Caco-2 (cell line): ENCODE results near the gene PTH1R. TPM values are rescaled to one million over a fixed set of nuclear protein-coding genes. Genes with fewer than 3 reads are reported as not detected.

Experiments
- BruUV-seq: library from RNA; stranded (reverse); fragments of 400-500 nt; replicated peaks from 2 replicates; lab custom pipeline; 2021; lab: Mats Ljungman, UMichigan
- CTCF ChIA-PET: fragments of 300-600 bp; sonication (Branson Sonifier 250); formaldehyde crosslinking; loops from one replicate; lab custom pipeline; 2022; ENCODE audit warnings: antibody characterized with exemption; lab: Charles Lee
- POLR2A ChIA-PET: fragments of 300-600 bp; sonication (Branson Sonifier 250); formaldehyde crosslinking; loops from one replicate; lab custom pipeline; 2022; ENCODE audit warnings: antibody characterized with exemption; lab: Charles Lee
- DNase-seq, 2 experiments: peaks; one replicate each; pipeline versions ENCODE4 v3.0.0 to v3.0.0-alpha.2; 2020 to 2022
- H3K27me3 ChIP-seq: replicated peaks from 2 replicates; pipeline ENCODE4 v1.6.0; 2011; ENCODE audit warnings: low read length; ENCODE audit not compliant: control insufficient read depth, insufficient read depth
- H3K36me3 ChIP-seq: 2 replicates; pipeline ENCODE4 v1.5.1; 2011; ENCODE audit warnings: low read length; ENCODE audit not compliant: control insufficient read depth, insufficient read depth
- H3K4me1 ChIP-seq: fragments of 250-450 bp; sonication (Bioruptor Pico); 2 replicates; pipeline ENCODE4 v1.5.1; 2020; ENCODE audit warnings: mild to moderate bottlenecking
- H3K4me3 ChIP-seq: 2 replicates; pipeline ENCODE4 v1.5.1; 2011; ENCODE audit warnings: low read depth, mild to moderate bottlenecking, control low read depth, low read length
- H3K9me3 ChIP-seq: fragments of 250-450 bp; sonication (Bioruptor Pico); 2 replicates; pipeline ENCODE4 v1.5.1; 2020; ENCODE audit warnings: mild to moderate bottlenecking, moderate library complexity
- H3K27ac Mint-ChIP-seq: one replicate; pipeline ENCODE4 v1.8.0; 2022; ENCODE audit warnings: mixed read lengths; ENCODE audit not compliant: unreplicated experiment
- H3K27me3 Mint-ChIP-seq: one replicate; pipeline ENCODE4 v1.8.0; 2022; ENCODE audit warnings: mixed read lengths; ENCODE audit not compliant: insufficient read depth, unreplicated experiment
- H3K36me3 Mint-ChIP-seq: one replicate; pipeline ENCODE4 v1.8.0; 2022; ENCODE audit warnings: mild to moderate bottlenecking, mixed read lengths; ENCODE audit not compliant: insufficient read depth, unreplicated experiment
- H3K4me1 Mint-ChIP-seq: one replicate; pipeline ENCODE4 v1.8.0; 2022; ENCODE audit warnings: low read depth, mixed read lengths; ENCODE audit not compliant: unreplicated experiment
- H3K4me3 Mint-ChIP-seq: one replicate; pipeline ENCODE4 v1.8.0; 2022; ENCODE audit warnings: mild to moderate bottlenecking, moderate library complexity, mixed read lengths; ENCODE audit not compliant: unreplicated experiment
- H3K9me3 Mint-ChIP-seq: one replicate; pipeline ENCODE4 v1.8.0; 2022; ENCODE audit warnings: mixed read lengths; ENCODE audit not compliant: unreplicated experiment
- CTCF ChIP-seq, 2 experiments: fragments of 200-600 bp in 1 of 2; IDR thresholded peaks; 1 replicate in 1 of 2; 2 replicates in 1 of 2; pipeline versions ENCODE4 v1.5.1 to v1.8.0; 2011 to 2022; ENCODE audit warnings: antibody characterized with exemption in 1 of 2, control low read depth in 1 of 2, inconsistent platforms in 1 of 2, low read depth in 1 of 2, low read length in 1 of 2, mild to moderate bottlenecking in 1 of 2, moderate library complexity in 1 of 2; ENCODE audit not compliant: insufficient read depth in 1 of 2, severe bottlenecking in 1 of 2, unreplicated experiment in 1 of 2
- intact Hi-C: fragments of 100-400 bp; cut with micrococcal nuclease; formaldehyde crosslinking; loops from one replicate; pipeline ENCODE4 v1.10.0; 2022; ENCODE audit not compliant: unreplicated experiment
- total RNA-seq: library from RNA; stranded (reverse); gene quantifications from 2 replicates; pipeline ENCODE4 v1.2.3, GENCODE V29; 2022

PTH1R gene
- total RNA-seq, 1 experiment from 2014 or later, result 5.1 TPM

DNA sequence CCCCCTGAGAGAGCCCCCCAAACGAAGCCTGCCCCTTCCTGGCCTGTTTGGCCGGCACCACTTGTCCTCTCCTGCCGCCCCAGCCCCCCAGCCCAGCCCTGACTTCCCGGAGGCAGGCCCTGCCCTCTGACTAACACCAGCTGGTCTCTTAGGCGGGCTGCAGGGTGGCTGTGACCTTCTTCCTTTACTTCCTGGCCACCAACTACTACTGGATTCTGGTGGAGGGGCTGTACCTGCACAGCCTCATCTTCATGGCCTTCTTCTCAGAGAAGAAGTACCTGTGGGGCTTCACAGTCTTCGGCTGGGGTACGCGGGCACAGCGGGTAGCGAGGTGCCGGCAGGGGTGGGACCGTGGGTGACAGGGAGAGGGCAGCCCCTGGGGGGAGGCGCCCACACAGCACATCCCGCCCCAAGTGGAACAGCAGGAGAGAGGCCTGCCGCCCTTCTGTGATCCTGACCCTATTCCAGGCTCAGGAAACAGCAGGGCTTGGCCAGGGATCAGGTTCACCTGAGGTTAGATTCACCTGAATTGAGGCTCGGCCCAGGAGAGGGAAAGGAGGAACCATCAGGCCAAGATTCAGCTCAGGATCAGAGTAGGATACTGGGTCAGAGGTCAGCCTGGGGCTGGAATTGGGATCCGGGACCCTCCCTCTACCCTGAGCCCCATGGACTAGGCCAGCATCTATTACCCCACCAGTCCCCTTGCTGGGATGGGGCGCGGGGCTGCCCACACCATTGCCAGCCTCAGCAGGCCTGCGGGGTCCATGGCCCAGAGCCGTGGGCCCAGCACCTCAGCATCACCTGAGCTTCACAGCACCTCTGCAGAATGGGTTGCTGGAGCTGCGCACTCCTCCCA is 21.9 kb downstream of the PTH1R start:
- H3K27me3 ChIP-seq, result no peaks in the 10 kb centered on the region
- H3K9me3 Mint-ChIP-seq, result no peaks in the 10 kb centered on the region
- no peaks in the 10 kb centered on the region for H3K36me3 ChIP-seq
- H3K27me3 Mint-ChIP-seq, result no peaks in the 10 kb centered on the region
- no peak for DNase-seq
- no peak overlapping the region for H3K4me3 ChIP-seq
- no peaks in the 10 kb centered on the region for H3K4me1 Mint-ChIP-seq
- intact Hi-C loops, result loop anchor here (10.0 kb wide), 2 partner anchors 305 to 415 kb away; no protein-coding TSS in a partner anchor
- H3K4me3 Mint-ChIP-seq, result no peak overlapping the region
- TF ChIP-seq CTCF (IDR thresholded peaks at IDR 0.05; ENCODE audit: insufficient read depth in 1 of 2, low read depth in 1 of 2, low read length in 1 of 2, severe bottlenecking in 1 of 2, unreplicated experiment in 1 of 2), result no peak
- BruUV-seq, result no TSS peak
- POLR2A ChIA-PET, result interaction anchor here (0.5 kb wide), 1 partner anchor 77 kb away, joined by 3 read pairs; the partner anchor contains the start of gene CCDC12
- no peaks in the 10 kb centered on the region for H3K4me1 ChIP-seq
- H3K9me3 ChIP-seq, result no peaks in the 10 kb centered on the region
- H3K36me3 Mint-ChIP-seq, result no peaks in the 10 kb centered on the region
- CTCF ChIA-PET, result interaction anchor here (0.7 to 2.9 kb wide), 2 partner anchors 10 to 21 kb away, joined by 3 to 7 read pairs; no protein-coding TSS in a partner anchor
- H3K27ac Mint-ChIP-seq, result no peak overlapping the region

DNA sequence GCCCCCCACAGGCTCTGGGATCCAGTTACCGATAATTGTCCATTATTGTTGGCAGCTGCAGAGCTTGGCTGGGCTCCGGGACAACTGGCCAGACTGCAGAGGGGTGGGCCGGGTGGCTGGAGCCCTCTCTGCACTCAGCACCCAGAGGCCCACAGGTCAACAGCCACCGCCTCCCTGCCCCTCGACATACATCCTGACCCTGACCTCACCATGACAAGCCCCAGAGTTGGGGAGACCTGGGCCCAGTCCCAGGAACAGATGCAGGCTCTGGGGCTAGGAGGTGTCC is 22.4 kb downstream of the PTH1R start:
- Histone ChIP-seq H3K27me3 (no peaks in the 10 kb centered on the region), H3K9me3 (no peaks in the 10 kb centered on the region), H3K36me3 (no peaks in the 10 kb centered on the region), H3K4me3 (no peak overlapping the region), H3K4me1 (no peaks in the 10 kb centered on the region)
- no peak for TF ChIP-seq CTCF (IDR thresholded peaks at IDR 0.05; ENCODE audit: insufficient read depth in 1 of 2, low read depth in 1 of 2, low read length in 1 of 2, severe bottlenecking in 1 of 2, unreplicated experiment in 1 of 2)
- H3K36me3 Mint-ChIP-seq, result no peaks in the 10 kb centered on the region
- no peak for DNase-seq
- H3K9me3 Mint-ChIP-seq, result no peaks in the 10 kb centered on the region
- no peaks in the 10 kb centered on the region for H3K4me1 Mint-ChIP-seq
- no peak overlapping the region for H3K4me3 Mint-ChIP-seq
- H3K27ac Mint-ChIP-seq, result no peak overlapping the region
- intact Hi-C loops, result no loop called here
- ChIA-PET POLR2A (interaction anchor here (0.5 kb wide), 1 partner anchor 77 kb away, joined by 3 read pairs; the partner anchor contains the start of gene CCDC12), CTCF (interaction anchor here (2.9 kb wide), 1 partner anchor 9 kb away, joined by 7 read pairs; no protein-coding TSS in a partner anchor)
- BruUV-seq, result no TSS peak
- H3K27me3 Mint-ChIP-seq, result no peaks in the 10 kb centered on the region

DNA sequence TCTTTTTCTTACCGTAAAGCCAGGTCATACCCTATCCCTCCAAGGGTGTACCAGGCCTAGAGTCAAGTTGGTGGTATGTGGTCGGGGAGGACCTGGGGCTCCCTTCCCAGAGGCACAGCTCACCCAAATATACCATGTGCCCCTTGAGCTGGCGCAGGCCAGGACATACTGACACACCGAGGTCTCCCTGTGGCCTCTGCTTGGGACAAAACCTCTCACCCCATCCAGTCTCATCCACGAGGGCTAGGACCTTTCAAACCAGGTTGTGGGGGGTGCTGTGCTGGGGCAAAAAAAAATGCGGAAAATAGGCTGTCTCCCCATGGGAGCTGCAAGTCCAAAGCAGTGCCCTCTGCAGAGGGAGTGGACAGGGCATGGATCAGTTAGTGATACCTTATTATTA is 22.8 kb downstream of the PTH1R start:
- Histone ChIP-seq H3K9me3 (no peaks in the 10 kb centered on the region), H3K4me3 (no peak overlapping the region), H3K36me3 (no peaks in the 10 kb centered on the region), H3K27me3 (no peaks in the 10 kb centered on the region), H3K4me1 (no peaks in the 10 kb centered on the region)
- no peak for TF ChIP-seq CTCF (IDR thresholded peaks at IDR 0.05; ENCODE audit: insufficient read depth in 1 of 2, low read depth in 1 of 2, low read length in 1 of 2, severe bottlenecking in 1 of 2, unreplicated experiment in 1 of 2)
- Mint-ChIP-seq H3K4me1 (no peaks in the 10 kb centered on the region), H3K36me3 (no peaks in the 10 kb centered on the region), H3K4me3 (no peak overlapping the region), H3K27me3 (no peaks in the 10 kb centered on the region), H3K27ac (no peak overlapping the region), H3K9me3 (no peaks in the 10 kb centered on the region)
- no TSS peak for BruUV-seq
- CTCF ChIA-PET, result interaction anchor here (2.9 kb wide), 1 partner anchor 9 kb away, joined by 7 read pairs; no protein-coding TSS in a partner anchor
- intact Hi-C loops, result no loop called here
- DNase-seq, result no peak
- POLR2A ChIA-PET, result interaction anchor here (0.5 kb wide), 1 partner anchor 76 kb away, joined by 3 read pairs; the partner anchor contains the start of gene CCDC12
